GOT3 (cell line): ENCODE results near the gene EP400.

Experiments used
- DNase-seq: peaks from one replicate; lab custom pipeline; 2025; ENCODE audit warnings: mixed read lengths; lab: John Stamatoyannopoulos, UW

EP400 gene

DNA sequence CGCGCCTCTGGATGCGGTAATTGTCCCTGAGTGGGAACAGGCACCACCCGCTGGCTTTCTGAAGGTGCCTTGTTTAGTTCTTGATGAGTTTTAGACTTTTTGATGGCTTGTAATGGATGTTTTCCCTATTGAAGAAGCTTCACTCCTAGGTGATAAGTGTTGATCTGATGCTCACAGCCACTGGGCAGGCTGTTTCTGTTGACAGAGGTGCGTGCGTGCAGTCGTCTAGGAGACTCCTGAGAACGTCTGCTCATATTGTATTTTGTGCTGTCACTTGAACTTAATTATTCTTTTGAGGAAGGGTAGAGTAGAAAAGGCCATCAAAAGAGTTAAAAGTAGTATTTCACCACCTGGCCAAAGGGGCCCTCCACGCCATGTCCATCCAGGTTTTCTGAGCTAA is 70.5 kb downstream of the EP400 start:
- no peak for DNase-seq

DNA sequence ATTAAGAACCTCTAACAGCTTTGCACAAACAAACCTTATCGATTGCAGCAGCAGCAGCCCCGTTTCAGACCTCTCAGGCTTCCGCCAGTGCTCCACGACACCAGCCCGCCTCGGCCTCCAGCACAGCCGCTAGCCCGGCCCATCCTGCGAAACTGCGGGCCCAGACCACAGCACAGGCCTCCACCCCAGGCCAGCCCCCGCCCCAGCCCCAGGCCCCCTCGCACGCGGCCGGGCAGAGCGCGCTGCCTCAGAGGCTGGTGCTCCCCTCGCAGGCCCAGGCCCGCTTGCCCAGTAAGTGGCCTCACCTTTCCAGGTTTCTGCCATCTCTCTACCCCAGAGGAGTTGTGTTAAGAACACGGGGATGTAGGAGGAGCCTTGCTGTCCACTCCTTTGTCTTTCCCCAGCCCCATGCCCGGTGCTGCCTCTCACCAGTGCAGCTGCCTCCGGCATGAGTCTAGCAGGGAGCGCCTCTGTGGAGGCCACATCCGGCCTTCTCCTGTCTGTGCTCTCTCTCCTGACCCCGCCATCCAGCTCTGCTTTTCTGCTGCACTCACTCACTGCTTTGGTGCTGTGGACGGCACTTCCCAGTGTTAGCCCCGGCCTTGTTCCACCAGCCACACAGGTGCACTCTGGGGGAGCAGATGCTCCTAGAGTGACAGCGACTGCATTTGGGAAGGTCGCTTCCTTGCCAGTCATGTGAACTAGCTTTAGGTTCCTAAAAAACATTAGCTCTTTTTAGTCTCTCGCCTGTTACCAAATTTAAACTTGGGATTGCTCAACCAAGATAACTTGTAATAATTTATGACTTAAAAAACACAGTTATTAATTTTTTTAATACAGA is 71.5 kb downstream of the EP400 start:
- no peak for DNase-seq

DNA sequence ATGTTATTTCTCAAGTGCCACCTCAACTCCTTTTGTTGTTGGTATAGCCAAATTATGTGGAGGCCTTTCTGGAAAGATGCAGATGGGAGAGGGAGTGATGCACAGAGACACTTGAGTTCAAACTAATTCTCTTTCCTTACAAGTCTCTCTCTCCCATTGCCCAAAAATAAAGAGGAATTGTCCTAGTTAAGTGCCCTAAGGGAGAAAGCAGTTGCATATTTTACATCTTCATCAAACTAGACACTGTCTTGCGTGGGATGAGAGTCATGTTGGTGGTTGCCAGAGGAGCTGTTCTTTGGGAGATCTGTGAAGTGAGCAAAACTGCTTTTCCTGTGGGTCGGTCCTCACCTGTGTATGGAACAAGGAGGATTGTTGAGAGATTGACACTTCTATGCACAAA is 72.2 kb downstream of the EP400 start:
- no peak for DNase-seq

DNA sequence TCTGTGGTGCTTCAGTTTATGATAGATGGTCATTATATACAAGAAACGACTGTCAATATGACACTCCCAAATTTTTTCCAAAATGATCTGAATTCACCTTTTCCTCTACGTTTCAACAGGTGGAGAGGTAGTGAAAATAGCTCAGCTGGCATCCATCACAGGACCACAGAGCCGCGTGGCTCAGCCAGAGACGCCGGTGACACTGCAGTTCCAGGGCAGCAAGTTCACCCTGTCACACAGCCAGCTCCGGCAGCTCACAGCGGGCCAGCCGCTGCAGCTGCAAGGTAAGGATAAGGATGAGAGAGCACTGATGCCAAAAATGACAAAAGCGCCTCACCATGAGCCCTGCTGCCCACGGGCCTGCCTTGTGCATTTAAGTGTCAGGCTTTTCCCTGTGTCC is 73.9 kb downstream of the EP400 start:
- no peak for DNase-seq

DNA sequence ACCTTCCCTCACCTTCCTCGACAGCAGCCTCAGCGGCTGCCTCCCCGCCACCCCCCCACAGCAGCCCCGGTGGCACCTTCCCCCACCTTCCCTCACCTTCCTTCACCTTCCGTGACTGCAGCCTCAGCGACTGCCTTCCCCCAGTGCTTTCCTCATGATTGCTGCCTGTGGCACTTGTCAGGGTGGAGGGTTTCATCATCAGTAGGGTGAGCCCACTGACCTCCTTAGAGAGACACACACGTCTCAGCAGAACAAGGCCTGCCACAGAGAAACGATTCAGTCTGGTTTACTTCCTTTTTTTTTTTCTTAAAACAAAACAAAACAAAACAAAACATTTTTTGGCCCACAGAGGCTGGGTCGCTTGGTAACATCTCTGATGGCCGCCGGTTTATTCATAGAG is 75.0 kb downstream of the EP400 start:
- DNase-seq, result no peak

DNA sequence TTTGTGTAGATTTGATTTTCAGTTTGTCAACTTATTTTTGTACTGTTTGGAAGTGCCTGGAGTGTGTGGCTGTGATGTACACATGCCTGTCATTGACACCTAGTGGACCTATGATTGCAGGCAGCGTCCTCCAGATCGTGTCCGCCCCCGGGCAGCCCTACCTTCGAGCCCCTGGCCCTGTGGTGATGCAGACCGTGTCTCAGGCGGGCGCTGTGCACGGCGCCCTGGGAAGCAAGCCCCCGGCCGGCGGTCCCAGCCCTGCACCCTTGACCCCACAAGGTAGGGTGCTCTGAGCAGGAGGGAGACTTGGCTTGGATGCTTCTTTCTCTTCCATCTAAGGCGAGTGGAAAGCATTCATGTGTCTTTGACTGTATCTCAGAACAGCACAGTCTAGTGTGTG is 75.8 kb downstream of the EP400 start:
- DNase-seq, result no peak

DNA sequence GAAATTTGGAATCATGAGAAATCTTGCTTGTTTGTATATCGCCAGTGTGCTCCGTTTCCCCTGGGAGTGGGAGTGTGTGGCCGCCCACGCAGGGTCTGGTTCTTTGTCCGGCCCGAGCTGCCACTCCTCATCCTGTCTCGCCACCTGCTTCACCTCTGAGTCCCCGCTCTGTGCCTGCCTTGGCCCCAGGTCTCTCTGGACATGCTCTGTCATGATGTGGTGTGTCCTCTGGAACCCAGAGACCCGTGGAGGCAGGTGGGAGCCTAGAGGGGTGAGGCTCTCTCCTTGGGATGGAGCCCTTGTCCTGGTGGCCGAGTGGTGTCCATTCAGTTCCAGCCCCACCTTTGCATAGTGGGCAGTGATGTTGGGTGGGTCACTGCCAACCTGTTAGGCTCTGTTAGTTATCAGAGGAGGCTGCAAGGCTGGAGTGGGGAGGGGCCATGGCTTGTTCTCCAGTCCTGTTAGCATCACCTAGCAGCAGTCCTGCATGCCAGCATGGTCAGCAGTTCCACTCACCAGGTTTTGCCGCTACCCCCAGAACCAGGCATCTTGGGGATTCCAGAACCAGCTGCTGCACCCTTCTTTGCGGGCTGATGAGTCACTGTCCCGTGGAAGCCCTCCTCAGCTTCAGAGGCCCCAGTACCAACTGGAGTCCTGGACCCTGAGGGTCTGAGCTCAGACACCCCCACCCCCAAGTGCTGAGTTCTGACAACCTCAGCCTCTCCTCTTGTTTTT is 76.5 kb downstream of the EP400 start:
- DNase-seq, result no peak

DNA sequence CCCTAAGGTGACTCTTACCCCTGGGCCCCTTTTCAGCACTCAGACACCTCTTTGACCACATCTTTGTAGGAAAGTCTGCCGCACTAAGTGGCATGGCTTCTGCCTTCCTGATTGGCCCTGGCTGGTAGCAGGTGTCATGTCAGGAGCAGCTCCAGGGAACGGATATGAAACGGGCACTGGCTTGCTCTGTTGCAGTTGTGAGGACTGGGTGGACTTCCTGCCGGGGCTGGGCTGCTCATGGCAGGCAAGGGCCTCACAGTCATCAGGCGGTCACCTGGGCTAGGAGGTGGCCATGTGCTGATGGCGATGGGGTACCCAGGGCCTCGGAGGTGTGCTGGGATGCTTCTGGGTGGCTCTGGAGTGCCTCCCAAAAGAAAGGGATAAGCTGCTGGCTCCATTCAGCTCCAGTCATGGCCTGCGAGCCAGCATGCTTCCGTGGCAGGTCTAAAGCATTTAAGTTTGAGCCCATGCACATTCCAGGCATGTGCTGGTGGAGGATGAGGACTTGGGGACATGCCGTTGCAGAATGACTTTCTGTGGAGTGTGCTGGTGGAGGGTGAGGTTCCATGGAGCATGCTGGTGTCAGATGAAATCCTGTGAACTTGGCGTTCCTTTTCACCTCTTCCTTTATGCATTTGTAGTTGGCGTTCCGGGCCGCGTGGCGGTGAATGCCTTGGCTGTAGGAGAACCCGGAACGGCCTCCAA is 77.2 kb downstream of the EP400 start:
- DNase-seq, result no peak

DNA sequence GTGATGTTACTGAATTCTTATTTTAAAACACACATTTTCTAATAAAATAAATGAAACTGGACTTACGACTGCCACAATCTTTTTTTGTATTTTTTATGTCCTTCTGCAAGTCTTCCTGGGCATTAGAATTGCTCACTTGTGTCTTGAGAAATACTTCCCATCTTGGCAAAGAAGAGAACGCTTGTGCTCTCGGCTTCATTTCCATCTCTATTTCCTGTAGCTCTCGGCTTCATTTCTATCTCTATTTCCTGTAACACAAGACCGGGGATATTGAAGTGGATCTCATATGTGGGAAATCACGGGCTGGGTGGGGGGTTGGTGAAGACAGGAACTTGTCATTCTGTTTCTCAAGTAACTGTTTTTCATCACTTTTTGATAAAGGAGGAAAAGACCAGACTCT is 77.9 kb downstream of the EP400 start:
- no peak for DNase-seq

DNA sequence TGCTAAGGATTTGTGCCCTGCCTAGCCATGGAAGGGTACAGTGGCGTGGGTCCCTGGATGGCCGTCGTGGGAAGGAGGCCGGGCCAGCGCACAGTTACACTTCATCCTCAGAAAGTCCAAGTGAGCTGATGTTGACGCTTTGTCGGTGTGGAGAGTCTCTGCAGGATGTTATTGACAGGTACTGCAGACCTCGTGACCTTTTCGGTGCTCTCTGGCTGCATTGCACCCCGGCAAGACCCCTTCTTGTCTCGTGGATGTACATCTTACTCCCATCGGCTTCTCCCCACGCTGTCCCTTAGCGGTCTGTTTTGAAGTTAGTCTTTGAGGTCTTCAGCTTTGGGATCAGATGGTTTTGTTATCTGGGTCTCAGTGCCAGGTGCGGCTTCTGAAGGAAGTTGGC is 78.4 kb downstream of the EP400 start:
- DNase-seq, result no peak

DNA sequence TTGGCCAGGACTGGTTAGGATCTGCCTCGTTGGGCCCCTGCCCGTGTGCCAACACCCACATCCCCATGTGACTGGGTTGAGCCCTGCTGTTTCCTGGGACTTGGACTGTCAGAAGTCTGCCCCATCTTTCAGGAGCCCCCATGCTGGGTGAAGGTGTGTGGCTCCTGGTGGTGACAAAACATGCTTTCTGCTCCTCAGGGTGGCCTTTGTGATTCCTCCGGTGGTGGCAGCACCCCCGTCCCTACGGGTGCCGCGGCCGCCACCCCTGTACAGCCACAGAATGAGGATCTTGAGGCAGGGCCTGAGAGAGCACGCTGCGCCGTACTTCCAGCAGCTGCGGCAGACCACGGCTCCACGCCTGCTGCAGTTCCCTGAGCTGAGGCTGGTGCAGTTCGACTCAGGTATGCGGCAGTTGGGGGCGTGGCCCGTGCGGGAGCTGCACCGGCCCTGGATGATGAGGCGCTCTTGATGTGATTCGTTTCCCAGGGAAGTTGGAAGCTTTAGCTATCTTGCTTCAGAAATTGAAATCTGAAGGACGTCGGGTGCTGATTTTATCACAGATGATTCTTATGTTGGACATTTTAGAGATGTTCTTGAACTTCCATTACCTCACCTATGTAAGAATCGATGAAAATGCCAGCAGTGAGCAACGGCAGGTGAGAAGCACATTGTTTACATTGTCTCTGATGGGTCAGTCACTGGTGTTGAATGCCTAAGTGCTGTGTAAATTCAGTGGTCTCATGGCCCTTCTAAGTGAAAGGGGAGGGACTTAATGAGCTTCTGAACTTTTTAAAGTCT is 80.0 kb downstream of the EP400 start:
- DNase-seq, result no peak

DNA sequence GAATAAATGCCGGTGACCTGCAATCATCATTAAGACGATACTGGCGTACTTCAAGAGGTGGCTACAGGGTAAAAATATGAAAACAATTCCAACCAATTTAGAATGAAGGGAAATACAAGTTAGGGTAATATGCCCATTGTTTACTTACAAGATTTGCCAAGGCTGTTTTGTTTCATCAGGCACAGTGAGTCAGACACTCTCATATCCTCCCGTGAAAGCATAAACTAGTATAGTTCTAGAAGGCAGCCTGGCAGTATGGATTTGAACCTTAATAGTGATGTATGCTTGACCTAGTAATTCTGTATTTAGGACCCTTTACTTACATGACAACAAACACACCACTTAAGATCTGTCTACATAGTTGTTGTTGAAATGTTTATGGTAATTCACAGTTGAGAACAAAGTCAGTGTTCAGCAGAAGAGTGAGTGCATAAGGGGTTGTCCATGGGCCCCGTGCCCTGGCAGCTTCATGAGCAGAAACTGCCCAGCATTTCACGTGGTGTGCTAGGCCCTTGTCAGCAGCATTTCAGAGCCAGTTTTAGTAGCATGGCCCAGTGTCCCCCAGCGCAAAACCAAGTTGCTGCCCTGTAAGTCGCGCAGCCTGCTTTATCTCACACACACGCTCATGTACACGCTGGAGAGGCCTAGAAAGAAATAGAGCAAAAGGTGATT is 80.8 kb downstream of the EP400 start:
- DNase-seq, result no peak

DNA sequence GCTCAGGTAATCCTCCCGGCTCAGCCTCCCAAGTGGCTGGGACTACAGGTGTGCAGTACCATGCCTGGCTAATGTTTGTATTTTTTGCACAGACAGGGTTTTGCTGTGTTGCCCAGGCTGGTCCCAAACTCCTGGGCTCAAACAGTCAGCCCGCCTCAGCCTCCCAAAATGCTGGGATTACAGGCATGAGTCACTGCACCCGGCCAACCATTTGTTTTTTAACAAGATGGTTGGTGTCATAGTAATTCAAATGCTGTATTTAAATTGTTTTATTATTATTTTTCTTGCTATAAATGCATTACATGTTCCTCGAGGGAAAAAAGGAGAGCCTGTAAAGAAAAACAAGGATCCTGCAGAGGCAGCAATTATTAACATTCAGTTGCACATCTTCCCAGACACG is 83.9 kb downstream of the EP400 start:
- no peak for DNase-seq

DNA sequence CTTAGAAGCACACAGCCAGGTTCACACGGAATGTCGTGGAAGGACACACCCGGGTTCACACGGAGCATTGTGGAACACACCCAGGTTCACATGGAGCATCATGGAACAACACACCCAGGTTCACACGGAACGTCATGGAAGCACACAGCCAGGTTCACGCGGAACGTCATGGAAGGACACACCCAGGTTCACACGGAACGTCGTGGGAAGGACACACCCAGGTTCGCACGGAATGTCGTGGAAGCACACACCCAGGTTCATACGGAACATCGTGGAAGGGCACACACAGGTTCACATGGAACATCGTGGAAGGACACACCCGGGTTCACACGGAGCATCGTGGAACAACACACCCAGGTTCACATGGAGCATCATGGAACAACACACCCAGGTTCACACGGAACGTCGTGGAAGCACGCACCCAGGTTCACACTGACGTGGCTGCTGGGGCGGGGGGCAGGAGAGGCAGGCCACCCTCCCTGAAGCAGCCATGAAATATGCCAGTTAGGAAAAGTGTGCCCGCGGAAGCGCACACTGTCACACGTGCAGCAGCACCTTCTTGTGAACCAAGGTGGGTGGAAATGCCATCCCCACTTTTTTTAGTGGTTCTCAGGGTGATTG is 86.4 kb downstream of the EP400 start:
- DNase-seq, result no peak

DNA sequence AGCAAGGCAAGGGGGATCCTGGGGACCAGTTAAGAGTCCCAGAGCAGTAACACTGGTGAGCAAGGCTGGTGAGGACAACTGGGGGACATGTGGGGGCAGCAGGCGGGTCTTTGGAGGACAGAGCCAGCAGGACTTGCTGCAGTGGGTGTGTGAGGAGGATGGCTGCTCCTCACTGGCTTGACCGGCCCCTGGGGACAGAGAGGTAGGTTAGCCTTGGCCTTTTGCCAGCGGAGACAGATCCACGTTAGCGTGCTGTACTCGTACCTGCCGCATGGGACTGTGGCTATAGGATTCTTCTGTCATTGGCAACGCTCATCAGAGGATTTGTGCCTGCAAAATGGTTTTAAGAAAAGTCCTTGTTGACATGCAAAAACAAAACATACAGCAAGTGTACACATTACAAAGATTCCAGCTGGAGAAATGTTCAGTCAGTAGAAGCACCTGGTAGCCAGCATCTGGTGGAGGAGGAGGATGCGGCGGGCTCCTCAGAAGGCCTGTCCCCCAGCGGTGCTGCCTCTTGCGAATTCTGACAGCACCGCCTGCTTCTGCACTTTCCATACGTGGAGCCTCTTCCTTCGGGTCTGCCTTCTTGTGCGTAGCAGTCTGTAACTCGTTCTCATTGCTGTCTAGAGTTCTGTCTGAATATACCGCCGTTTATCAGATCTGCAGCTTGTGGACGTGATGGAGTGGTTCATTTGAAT is 91.3 kb downstream of the EP400 start:
- DNase-seq, result no peak

DNA sequence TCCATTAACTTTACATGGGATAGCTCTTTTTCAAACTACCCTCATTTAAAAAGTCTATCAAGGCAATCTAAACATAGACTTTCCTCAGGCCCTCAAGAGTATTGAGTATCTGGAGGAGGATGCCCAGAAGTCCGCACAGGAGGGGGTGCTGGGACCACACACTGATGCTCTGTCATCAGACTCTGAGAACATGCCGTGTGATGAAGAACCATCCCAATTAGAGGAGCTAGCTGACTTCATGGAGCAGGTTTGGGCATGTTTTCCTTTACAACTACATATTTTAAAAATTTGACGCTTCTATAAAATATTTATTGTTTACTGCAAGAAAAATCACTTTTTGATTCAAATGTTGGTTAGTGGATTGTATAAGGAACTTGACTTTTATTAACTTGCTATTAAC is 93.5 kb downstream of the EP400 start:
- DNase-seq, result no peak

DNA sequence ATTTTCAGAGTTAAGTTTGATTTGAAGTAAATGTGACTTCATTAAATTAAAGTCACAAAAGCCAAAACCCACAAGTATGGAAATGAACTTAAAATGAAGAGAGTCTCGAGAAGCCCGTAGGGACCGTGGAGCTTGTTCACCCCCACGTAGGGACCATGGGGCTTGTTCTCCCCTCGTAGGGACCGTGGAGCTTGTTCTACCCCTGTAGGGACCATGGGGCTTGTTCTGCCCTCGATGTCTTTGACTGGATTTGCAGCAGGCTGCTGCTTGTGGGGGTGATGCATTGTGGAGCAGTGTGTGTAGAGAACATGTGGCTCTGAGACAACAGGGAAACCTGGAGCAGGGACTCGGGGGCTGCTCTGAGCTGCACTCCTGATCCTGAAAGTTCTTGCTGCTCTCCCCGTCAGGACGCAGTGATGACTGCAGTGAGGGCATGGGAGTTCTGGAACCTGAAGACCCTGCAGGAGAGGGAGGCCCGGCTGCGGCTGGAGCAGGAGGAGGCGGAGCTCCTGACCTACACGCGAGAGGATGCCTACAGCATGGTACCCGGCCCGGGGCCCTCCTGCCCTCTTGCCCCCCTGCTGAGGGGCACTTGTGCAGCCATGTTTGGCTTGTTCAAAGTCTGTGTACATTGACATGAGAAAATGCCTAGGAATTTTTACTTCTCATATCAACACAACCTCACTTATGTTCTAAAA is 94.2 kb downstream of the EP400 start:
- DNase-seq, result no peak

DNA sequence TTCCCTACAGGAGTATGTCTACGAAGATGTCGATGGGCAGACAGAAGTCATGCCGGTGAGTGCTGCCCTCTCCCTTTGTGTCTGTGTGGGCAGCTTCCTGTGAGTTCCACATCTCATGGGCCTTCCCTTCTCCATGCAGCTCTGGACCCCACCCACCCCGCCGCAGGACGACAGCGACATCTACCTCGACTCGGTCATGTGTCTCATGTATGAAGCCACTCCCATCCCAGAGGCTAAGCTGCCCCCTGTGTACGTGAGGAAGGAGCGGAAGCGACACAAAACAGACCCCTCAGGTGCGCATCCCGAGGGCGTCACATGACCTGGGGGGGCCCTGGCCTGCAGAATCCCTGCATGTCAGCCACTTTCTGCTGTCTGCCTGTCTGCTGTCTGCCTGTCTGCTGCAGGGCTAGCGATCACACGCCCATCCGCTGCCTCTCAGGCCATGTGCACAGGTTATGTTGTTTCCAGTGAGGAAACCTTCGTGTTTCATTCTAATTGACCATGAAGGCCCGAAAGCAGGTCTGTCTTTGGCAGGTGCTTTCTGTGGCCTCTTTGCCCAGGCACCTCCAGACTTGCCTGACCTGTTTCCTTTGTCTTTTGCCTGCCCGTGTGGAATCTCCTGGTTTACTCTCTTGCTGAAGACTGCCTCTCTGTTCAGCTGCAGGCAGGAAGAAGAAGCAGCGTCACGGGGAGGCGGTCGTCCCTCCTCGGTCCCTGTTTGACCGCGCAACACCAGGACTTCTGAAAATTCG is 95.1 kb downstream of the EP400 start:
- DNase-seq, result no peak

DNA sequence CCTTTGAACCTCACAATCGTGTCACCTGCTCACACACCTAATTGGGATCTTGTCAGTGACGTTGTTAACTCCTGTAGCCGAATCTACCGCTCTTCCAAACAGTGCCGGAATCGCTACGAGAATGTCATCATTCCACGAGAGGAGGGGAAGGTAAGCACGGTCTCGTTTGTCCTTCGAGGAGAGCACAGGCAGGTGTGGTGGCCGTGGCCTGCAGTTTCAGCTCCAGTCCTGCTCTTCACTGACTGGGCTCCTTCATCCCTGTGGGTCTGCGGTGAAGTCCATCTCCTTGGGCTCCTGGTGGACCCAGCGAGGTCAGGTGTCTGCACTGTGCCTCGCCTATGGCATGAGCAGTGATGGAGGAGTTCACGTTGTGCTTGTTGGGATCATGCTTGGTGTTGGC is 96.0 kb downstream of the EP400 start:
- no peak for DNase-seq
